ENCODE measurements around the gene TGFB1I1. TPM values are rescaled to one million over a fixed set of nuclear protein-coding genes. Genes with fewer than 3 reads are reported as not detected.

TGFB1I1 gene
- total RNA-seq, 1 experiment from 2014 or later, result 3.1 TPM

- H3K36me3 ChIP-seq (replicated peaks; ENCODE audit: control insufficient read depth, insufficient read depth, low read length), result no peaks in the 10 kb centered on the region; the same call in 1 of the 2 replicates
- H3K27me3 ChIP-seq (ENCODE audit: control insufficient read depth, insufficient read depth, low read length), result peaks cover 68% of the 10 kb centered on the region
- peak; percentile 82 for DNase-seq
- no peak overlapping the region for H3K4me3 ChIP-seq (ENCODE audit: insufficient read depth, low read depth, low read length)
Observed at GRCh38 chr16:31484491-31485171, 12.7 kb downstream of the TGFB1I1 start.

- DNase-seq, result peak; percentile 35
- peaks cover 68% of the 10 kb centered on the region for H3K27me3 ChIP-seq (ENCODE audit: control insufficient read depth, insufficient read depth, low read length)
- H3K4me3 ChIP-seq (ENCODE audit: insufficient read depth, low read depth, low read length), result no peak overlapping the region
- no peaks in the 10 kb centered on the region; the same call in 1 of the 2 replicates for H3K36me3 ChIP-seq (replicated peaks; ENCODE audit: control insufficient read depth, insufficient read depth, low read length)
Observed at GRCh38 chr16:31485571-31485970, 13.6 kb downstream of the TGFB1I1 start.

DNA sequence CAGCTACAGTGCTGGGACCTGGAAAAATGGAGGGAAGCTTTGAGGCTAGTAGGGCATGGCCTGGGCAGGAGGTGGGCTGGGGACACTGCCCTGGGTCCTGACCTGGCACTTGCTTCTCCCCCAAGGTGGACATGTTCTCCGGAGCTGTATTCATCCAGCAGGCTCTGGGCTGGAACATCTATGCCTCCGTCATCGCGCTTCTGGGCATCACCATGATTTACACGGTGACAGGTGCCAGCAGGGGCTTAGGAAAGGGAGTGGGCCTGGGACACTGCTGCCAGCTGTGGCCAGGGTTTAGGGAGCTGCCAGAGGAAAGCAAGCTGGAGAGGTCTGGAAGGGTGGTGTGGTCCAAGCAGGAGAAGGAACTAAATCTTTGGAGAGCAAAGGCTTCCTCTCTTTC, 14.1 kb downstream of the TGFB1I1 start:
- no peak for DNase-seq
- Histone ChIP-seq H3K36me3 (replicated peaks; ENCODE audit: control insufficient read depth, insufficient read depth, low read length) (no peaks in the 10 kb centered on the region; the same call in 1 of the 2 replicates), H3K27me3 (ENCODE audit: control insufficient read depth, insufficient read depth, low read length) (peaks cover 64% of the 10 kb centered on the region), H3K4me3 (ENCODE audit: insufficient read depth, low read depth, low read length) (no peak overlapping the region)

GRCh38 chr16:31487071-31487719, 15.2 kb downstream of the TGFB1I1 start:
- peak overlapping the region; percentile 52 for H3K4me3 ChIP-seq (ENCODE audit: insufficient read depth, low read depth, low read length)
- peaks cover 2% of the 10 kb centered on the region for H3K36me3 ChIP-seq (replicated peaks; ENCODE audit: control insufficient read depth, insufficient read depth, low read length)
- DNase-seq, result no peak
- H3K27me3 ChIP-seq (ENCODE audit: control insufficient read depth, insufficient read depth, low read length), result peaks cover 56% of the 10 kb centered on the region

DNA sequence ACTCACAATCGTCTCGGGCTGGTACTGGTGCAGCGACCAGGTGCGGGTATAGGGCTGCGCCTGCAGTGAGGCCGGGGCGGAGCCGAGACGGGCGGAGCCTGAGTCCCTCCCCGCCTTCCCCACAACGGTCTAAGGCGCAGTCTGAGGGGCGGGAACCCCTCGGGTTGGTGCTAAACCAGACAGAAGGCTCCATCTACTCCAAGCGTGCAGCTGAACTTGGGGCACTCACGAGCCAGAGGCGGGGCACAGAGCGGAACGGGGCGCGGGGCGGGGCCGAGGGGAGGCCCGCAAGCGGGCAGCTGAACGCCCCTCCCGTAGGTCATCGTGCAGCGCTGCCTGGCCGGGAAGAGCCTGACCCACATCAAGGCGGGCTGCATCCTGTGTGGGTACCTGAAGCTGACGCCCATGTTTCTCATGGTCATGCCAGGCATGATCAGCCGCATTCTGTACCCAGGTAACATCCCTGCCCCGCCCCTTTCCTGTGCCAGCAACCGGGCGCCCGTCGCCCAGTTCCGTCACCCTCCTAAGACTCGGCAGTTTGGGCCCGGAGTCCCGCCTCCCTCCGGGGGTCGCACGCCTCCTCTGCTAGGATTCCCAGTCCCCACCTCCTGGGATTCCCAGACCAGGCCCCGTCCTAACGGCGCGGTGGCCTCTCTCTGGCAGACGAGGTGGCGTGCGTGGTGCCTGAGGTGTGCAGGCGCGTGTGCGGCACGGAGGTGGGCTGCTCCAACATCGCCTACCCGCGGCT, 15.9 kb downstream of the TGFB1I1 start:
- DNase-seq, result peak; percentile 97
- peaks cover 3% of the 10 kb centered on the region for H3K36me3 ChIP-seq (replicated peaks; ENCODE audit: control insufficient read depth, insufficient read depth, low read length)
- H3K4me3 ChIP-seq (ENCODE audit: insufficient read depth, low read depth, low read length), result peak overlapping the region; percentile 52
- H3K27me3 ChIP-seq (ENCODE audit: control insufficient read depth, insufficient read depth, low read length), result peaks cover 55% of the 10 kb centered on the region

DNA sequence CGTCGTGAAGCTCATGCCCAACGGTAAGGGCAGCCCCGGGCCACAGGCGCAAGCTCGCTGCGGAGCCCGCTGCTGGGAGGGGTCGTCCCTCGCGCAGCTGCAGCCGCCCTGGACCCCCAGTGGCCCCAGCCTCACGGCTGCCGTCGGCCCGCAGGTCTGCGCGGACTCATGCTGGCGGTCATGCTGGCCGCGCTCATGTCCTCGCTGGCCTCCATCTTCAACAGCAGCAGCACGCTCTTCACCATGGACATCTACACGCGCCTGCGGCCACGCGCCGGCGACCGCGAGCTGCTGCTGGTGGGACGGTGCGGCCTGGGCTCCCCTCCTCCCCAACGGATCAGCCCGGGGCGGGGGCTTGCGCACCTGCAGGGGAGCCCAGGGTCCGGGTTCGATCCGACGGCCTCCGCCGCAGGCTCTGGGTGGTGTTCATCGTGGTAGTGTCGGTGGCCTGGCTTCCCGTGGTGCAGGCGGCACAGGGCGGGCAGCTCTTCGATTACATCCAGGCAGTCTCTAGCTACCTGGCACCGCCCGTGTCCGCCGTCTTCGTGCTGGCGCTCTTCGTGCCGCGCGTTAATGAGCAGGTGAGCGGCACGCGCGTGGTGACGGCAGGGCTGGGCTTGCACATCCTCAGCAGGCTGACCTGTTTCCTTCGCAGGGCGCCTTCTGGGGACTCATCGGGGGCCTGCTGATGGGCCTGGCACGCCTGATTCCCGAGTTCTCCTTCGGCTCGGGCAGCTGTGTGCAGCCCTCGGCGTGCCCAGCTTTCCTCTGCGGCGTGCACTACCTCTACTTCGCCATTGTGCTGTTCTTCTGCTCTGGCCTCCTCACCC, 16.7 kb downstream of the TGFB1I1 start:
- peaks cover 51% of the 10 kb centered on the region for H3K27me3 ChIP-seq (ENCODE audit: control insufficient read depth, insufficient read depth, low read length)
- peak; percentile 82 for DNase-seq

DNA sequence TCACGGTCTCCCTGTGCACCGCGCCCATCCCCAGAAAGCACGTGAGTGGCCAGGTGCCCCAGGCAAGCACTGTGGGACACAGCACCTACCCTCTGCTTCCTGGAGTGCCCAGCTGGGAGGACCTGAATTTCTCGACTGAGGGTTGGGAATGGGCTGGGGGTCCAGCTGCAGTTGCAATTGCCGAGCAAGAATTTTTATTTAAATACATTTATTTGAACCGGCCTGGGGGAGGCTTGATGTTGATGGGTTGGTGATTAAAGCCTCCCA, 17.3 kb downstream of the TGFB1I1 start:
- Histone ChIP-seq H3K36me3 (replicated peaks; ENCODE audit: control insufficient read depth, insufficient read depth, low read length) (peaks cover 6% of the 10 kb centered on the region), H3K4me3 (ENCODE audit: insufficient read depth, low read depth, low read length) (no peak overlapping the region), H3K27me3 (ENCODE audit: control insufficient read depth, insufficient read depth, low read length) (peaks cover 51% of the 10 kb centered on the region)
- DNase-seq, result no peak

More for the DNA sequence above, 16.7 kb downstream of the TGFB1I1 start:
- Histone ChIP-seq H3K36me3 (replicated peaks; ENCODE audit: control insufficient read depth, insufficient read depth, low read length) (peaks cover 6% of the 10 kb centered on the region), H3K4me3 (ENCODE audit: insufficient read depth, low read depth, low read length) (peak overlapping the region; percentile 52)

GRCh38 chr16:31489616-31490584, 17.9 kb downstream of the TGFB1I1 start:
- Histone ChIP-seq H3K27me3 (ENCODE audit: control insufficient read depth, insufficient read depth, low read length) (peaks cover 48% of the 10 kb centered on the region), H3K4me3 (ENCODE audit: insufficient read depth, low read depth, low read length) (no peak overlapping the region), H3K36me3 (replicated peaks; ENCODE audit: control insufficient read depth, insufficient read depth, low read length) (peaks cover 6% of the 10 kb centered on the region)
- no peak for DNase-seq

GRCh38 chr16:31491778-31492418, 19.9 kb downstream of the TGFB1I1 start:
- peaks cover 13% of the 10 kb centered on the region for H3K36me3 ChIP-seq (replicated peaks; ENCODE audit: control insufficient read depth, insufficient read depth, low read length)
- H3K4me3 ChIP-seq (ENCODE audit: insufficient read depth, low read depth, low read length), result no peak overlapping the region
- peaks cover 30% of the 10 kb centered on the region for H3K27me3 ChIP-seq (ENCODE audit: control insufficient read depth, insufficient read depth, low read length)
- DNase-seq, result no peak

DNA sequence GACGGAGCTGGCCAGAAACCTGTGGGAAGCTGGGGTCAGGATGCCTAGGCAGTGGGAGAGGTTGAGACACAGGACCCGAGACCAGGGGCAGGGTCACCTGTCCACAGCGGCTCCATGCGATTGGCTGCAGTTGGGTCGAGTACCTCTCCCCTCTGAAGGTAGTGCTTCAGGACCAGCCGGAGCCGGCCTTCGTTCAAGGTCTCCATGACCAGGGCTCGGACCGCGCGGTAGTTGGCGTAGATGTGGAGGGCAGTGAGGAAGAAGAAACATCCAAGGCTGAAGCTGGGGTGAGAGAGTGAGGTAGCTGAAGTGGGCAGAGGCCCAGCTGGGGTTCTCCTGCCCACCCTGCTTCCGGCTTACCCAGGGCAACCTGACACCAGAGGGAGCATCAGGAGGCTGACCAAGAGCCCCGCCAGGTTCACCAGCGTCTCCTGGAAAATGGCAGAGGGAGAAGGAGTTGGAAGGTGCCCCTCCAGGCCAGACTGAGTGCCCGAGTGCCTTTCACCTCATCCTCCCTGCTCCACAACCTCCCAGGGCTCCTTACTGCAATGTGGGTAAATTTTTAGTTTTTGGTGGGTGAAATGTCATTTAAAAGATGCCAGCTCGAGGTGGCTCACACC, 21.7 kb downstream of the TGFB1I1 start:
- no peak for DNase-seq
- Histone ChIP-seq H3K27me3 (ENCODE audit: control insufficient read depth, insufficient read depth, low read length) (peaks cover 13% of the 10 kb centered on the region), H3K36me3 (replicated peaks; ENCODE audit: control insufficient read depth, insufficient read depth, low read length) (peaks cover 13% of the 10 kb centered on the region), H3K4me3 (ENCODE audit: insufficient read depth, low read depth, low read length) (no peak overlapping the region)

DNA sequence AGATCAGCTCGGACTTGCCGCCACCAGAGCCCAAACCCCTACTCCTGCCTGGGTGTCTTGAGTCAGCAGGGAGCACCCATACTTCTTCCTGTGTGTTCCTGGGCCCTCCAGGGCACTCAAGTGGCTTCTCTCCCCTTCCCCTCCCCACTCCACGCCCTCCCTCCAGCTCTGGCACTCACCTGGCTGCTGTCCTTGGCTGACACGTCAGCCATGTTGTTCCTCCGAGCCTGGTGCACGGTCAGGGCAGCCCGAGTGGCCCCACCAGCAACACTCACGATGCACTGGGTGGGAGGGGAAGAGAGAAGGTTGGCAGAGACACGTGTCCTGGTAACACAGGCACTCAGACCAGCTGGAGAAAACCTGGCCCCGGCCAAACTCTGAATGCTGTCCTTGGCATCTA, 24.7 kb downstream of the TGFB1I1 start:
- no peak for DNase-seq
- Histone ChIP-seq H3K27me3 (ENCODE audit: control insufficient read depth, insufficient read depth, low read length) (no peaks in the 10 kb centered on the region), H3K4me3 (ENCODE audit: insufficient read depth, low read depth, low read length) (no peak overlapping the region), H3K36me3 (replicated peaks; ENCODE audit: control insufficient read depth, insufficient read depth, low read length) (peaks cover 19% of the 10 kb centered on the region)

DNA sequence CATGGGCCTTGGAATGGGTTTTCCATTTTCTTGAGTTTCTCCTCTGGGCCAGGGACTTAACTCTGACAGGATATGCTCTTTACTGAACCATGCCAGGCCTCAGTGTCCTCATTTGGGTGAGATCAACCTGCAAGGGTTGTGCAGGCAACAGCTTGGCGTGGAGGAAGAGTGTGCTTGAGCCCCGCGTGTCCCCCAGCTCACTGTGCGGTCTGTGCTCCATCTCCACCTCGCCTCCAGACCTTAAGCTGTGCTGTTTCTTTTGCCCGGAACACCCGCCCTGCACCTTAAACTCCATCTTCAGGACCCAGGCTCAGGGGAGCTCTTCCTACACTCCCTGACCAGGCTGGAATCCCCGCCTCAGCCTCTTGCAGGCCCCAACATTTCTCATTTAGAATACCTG, 26.5 kb downstream of the TGFB1I1 start:
- no peak for DNase-seq
- no peak overlapping the region for H3K4me3 ChIP-seq (ENCODE audit: insufficient read depth, low read depth, low read length)
- no peaks in the 10 kb centered on the region for H3K27me3 ChIP-seq (ENCODE audit: control insufficient read depth, insufficient read depth, low read length)
- peaks cover 13% of the 10 kb centered on the region for H3K36me3 ChIP-seq (replicated peaks; ENCODE audit: control insufficient read depth, insufficient read depth, low read length)

DNA sequence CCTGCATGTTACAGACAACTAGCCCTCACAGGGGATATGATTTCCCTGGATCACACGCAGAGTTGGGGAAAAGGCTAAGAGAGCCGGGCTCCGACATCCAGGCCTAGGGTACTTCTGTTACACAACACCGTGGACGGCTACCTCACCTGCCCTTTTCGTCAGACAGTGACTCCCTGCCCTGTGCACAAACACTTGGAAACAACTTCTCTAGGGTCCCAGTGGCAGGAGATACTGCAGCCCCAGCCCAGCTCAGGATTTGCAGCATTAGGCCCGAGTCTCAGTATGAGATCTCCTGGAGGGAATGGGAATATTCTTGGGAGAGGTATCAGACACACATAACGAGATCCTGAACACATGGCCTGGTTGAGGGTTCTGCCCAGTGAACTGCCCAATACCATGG, 28.0 kb downstream of the TGFB1I1 start:
- DNase-seq, result no peak
- Histone ChIP-seq H3K36me3 (replicated peaks; ENCODE audit: control insufficient read depth, insufficient read depth, low read length) (peaks cover 13% of the 10 kb centered on the region), H3K27me3 (ENCODE audit: control insufficient read depth, insufficient read depth, low read length) (no peaks in the 10 kb centered on the region), H3K4me3 (ENCODE audit: insufficient read depth, low read depth, low read length) (no peak overlapping the region)

All from H7 (cell line).